ENCODE data around the gene PGA4. TPM values are rescaled to one million over a fixed set of nuclear protein-coding genes. Genes with fewer than 3 reads are reported as not detected.

PGA4 gene
- polyA plus RNA-seq, 1 of the 3 experiments (the other 2 are of a cell fraction) = not detected

DNA sequence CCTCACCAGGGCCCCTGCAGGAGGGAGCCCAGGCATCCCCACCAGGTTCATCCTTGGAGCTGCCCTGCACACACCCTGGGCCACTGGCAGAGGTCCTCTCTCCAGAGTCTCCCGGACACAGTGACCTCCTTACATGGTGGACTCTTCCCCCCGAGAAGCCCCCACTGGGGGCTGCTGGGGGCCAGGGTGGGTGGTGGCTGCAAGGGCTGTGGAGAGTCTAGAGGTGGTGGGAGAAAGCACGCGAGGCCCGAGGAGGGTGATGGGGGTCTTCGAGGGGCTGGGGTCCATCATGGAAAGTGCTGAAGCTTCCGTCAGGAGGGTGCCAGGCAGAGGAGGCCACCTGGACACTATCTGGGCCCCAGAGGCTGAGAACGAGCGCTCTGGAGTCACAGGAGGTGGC lies 36.4 kb downstream of the PGA4 start:
- Histone ChIP-seq H4K20me1 (ENCODE audit: insufficient read depth) (no peaks in the 10 kb centered on the region), H2AFZ (ENCODE audit: low read depth) (no peak overlapping the region), H3K4me2 (no peak overlapping the region), H3K9me3 (no peaks in the 10 kb centered on the region), H3F3A (replicated peaks; ENCODE audit: insufficient read depth) (no peaks in the 10 kb centered on the region), H3K36me3 (replicated peaks in 1 of 2; ENCODE audit: control insufficient read depth in 1 of 2, insufficient read depth in 2 of 2, low read length in 1 of 2) (no peaks in the 10 kb centered on the region), H3K27ac (ENCODE audit: low read depth in 2 of 2, low read length in 1 of 2) (no peak overlapping the region), H3K27me3 (ENCODE audit: insufficient read depth) (no peaks in the 10 kb centered on the region), H3K9ac (no peak overlapping the region), H3K9me2 (no peaks in the 10 kb centered on the region), H3K4me1 (ENCODE audit: control insufficient read depth in 1 of 2, insufficient read depth in 2 of 2, low read depth in 1 of 2, low read length in 1 of 2) (no peaks in the 10 kb centered on the region), H3K4me3 (ENCODE audit: low read depth in 2 of 2, low read length in 1 of 2) (no peak overlapping the region), H3K79me2 (ENCODE audit: insufficient read depth) (no peaks in the 10 kb centered on the region)
- TF ChIP-seq RAD21 (IDR thresholded peaks at IDR 0.05; ENCODE audit: low read length) (no peak), YY1 (IDR thresholded peaks at IDR 0.05; ENCODE audit: low read depth) (no peak), NFIC (IDR thresholded peaks at IDR 0.05; ENCODE audit: borderline replicate concordance) (no peak), ELF1 (IDR thresholded peaks at IDR 0.05) (no peak), EZH2phosphoT487 (IDR thresholded peaks at IDR 0.05; ENCODE audit: borderline replicate concordance, low read depth) (no peak), MXI1 (IDR thresholded peaks at IDR 0.05; ENCODE audit: low read depth, low read length) (no peak), FOSL2 (IDR thresholded peaks at IDR 0.05; ENCODE audit: borderline replicate concordance, low read depth) (no peak), FOXM1 (IDR thresholded peaks at IDR 0.05; ENCODE audit: low read depth) (no peak), TCF12 (IDR thresholded peaks at IDR 0.05) (no peak), RCOR1 (IDR thresholded peaks at IDR 0.05; ENCODE audit: low read length) (no peak), GATA2 (CRISPR knock-in tag; IDR thresholded peaks at IDR 0.05) (no peak), RFX5 (IDR thresholded peaks at IDR 0.05; ENCODE audit: low read length) (no peak), TAF1 (IDR thresholded peaks at IDR 0.05; ENCODE audit: borderline replicate concordance, low read depth, low read length) (no peak), TEAD4 (IDR thresholded peaks at IDR 0.05; ENCODE audit: borderline replicate concordance, insufficient read depth) (no peak), RXRA (IDR thresholded peaks at IDR 0.05; ENCODE audit: borderline replicate concordance, low read depth) (no peak)
- TF ChIP-seq, protein P1, sequence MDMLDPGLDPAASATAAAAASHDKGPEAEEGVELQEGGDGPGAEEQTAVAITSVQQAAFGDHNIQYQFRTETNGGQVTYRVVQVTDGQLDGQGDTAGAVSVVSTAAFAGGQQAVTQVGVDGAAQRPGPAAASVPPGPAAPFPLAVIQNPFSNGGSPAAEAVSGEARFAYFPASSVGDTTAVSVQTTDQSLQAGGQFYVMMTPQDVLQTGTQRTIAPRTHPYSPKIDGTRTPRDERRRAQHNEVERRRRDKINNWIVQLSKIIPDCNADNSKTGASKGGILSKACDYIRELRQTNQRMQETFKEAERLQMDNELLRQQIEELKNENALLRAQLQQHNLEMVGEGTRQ (IDR thresholded peaks at IDR 0.05; ENCODE audit: borderline replicate concordance, low read depth, low read length) = no peak
- TF ChIP-seq, protein P2, sequence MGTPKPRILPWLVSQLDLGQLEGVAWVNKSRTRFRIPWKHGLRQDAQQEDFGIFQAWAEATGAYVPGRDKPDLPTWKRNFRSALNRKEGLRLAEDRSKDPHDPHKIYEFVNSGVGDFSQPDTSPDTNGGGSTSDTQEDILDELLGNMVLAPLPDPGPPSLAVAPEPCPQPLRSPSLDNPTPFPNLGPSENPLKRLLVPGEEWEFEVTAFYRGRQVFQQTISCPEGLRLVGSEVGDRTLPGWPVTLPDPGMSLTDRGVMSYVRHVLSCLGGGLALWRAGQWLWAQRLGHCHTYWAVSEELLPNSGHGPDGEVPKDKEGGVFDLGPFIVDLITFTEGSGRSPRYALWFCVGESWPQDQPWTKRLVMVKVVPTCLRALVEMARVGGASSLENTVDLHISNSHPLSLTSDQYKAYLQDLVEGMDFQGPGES (IDR thresholded peaks at IDR 0.05; ENCODE audit: low read depth, low read length) = no peak
- TF ChIP-seq, protein P3, sequence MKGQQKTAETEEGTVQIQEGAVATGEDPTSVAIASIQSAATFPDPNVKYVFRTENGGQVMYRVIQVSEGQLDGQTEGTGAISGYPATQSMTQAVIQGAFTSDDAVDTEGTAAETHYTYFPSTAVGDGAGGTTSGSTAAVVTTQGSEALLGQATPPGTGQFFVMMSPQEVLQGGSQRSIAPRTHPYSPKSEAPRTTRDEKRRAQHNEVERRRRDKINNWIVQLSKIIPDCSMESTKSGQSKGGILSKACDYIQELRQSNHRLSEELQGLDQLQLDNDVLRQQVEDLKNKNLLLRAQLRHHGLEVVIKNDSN (IDR thresholded peaks at IDR 0.05; ENCODE audit: borderline replicate concordance, low read depth) = no peak
- TF ChIP-seq, protein P4, sequence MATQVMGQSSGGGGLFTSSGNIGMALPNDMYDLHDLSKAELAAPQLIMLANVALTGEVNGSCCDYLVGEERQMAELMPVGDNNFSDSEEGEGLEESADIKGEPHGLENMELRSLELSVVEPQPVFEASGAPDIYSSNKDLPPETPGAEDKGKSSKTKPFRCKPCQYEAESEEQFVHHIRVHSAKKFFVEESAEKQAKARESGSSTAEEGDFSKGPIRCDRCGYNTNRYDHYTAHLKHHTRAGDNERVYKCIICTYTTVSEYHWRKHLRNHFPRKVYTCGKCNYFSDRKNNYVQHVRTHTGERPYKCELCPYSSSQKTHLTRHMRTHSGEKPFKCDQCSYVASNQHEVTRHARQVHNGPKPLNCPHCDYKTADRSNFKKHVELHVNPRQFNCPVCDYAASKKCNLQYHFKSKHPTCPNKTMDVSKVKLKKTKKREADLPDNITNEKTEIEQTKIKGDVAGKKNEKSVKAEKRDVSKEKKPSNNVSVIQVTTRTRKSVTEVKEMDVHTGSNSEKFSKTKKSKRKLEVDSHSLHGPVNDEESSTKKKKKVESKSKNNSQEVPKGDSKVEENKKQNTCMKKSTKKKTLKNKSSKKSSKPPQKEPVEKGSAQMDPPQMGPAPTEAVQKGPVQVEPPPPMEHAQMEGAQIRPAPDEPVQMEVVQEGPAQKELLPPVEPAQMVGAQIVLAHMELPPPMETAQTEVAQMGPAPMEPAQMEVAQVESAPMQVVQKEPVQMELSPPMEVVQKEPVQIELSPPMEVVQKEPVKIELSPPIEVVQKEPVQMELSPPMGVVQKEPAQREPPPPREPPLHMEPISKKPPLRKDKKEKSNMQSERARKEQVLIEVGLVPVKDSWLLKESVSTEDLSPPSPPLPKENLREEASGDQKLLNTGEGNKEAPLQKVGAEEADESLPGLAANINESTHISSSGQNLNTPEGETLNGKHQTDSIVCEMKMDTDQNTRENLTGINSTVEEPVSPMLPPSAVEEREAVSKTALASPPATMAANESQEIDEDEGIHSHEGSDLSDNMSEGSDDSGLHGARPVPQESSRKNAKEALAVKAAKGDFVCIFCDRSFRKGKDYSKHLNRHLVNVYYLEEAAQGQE (IDR thresholded peaks at IDR 0.05; ENCODE audit: low read depth, low read length) = no peak
- TF ChIP-seq, protein P5, sequence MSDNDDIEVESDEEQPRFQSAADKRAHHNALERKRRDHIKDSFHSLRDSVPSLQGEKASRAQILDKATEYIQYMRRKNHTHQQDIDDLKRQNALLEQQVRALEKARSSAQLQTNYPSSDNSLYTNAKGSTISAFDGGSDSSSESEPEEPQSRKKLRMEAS (IDR thresholded peaks at IDR 0.05; ENCODE audit: low read depth) = no peak
- no peak for DNase-seq
- ChIA-PET POLR2A (interaction anchor here (1.0 kb wide), 1 partner anchor 8 kb away, joined by 3 read pairs; no protein-coding TSS in a partner anchor), CTCF (interaction anchor here (1.2 kb wide), 1 partner anchor 15 kb away, joined by 3 read pairs; no protein-coding TSS in a partner anchor)
- WGBS (ENCODE audit: low lambda C conversion rate) = 56% methylated on average over 8 of the region's 9 CpGs
